Measurements from ENCODE around the gene DZANK1.

- TF ChIP-seq POLR2AphosphoS5 (IDR thresholded peaks at IDR 0.05; ENCODE audit: low read depth, low read length) (no peak), REST (IDR thresholded peaks at IDR 0.05; ENCODE audit: insufficient read depth in 1 of 2, low read depth in 2 of 2, low read length in 2 of 2) (no peak)
These were observed 10.4 kb upstream of the DZANK1 start for GRCh38 chr20:18477218-18477617.
